DLD1 (cell line): ENCODE data around the gene SUV39H2.
"Not testable (repeated sequence)": the region's sequence is repeated elsewhere in the genome, so short reads cannot be mapped to it uniquely, and the experiment has no call there.

Experiments used
- in situ Hi-C: cut with HindIII; loops from 2 replicates; pipeline ENCODE4 v1.10.0; 2017; ENCODE audit warnings: low sequenced_read_pairs

Gene SUV39H2

GRCh38 chr10:14878266-14879123 lies at the start of gene SUV39H2:
SUV39H2 (plus strand) TSS chr10:14878866; CDS start chr10:14878889, 23 bp downstream.
- in situ Hi-C loops = no loop called here

GRCh38 chr10:14833106-14833505 lies 45.6 kb upstream of the SUV39H2 start:
- in situ Hi-C loops = no loop called here

- in situ Hi-C loops = no loop called here
Measured at GRCh38 chr10:14836208-14836607, 42.5 kb upstream of the SUV39H2 start.

- in situ Hi-C loops = no loop called here
Measured at GRCh38 chr10:14837003-14837756, 41.5 kb upstream of the SUV39H2 start.

GRCh38 chr10:14837757-14838581 lies 40.7 kb upstream of the SUV39H2 start, which contains the start of the genes CDNF, HSPA14 and MSANTD7:
CDNF (minus strand) TSS chr10:14838037; CDS start chr10:14837946, 91 bp downstream.
HSPA14 (plus strand) TSS chr10:14838306; CDS start chr10:14838403, 97 bp downstream.
MSANTD7 (plus strand) TSS chr10:14838306; CDS start chr10:14842285, 3,979 bp downstream.
- in situ Hi-C loops = no loop called here

GRCh38 chr10:14838582-14839304 lies 39.9 kb upstream of the SUV39H2 start:
- in situ Hi-C loops = no loop called here

- in situ Hi-C loops = no loop called here
Measured at GRCh38 chr10:14839305-14839695, 39.4 kb upstream of the SUV39H2 start.

GRCh38 chr10:14840178-14840577 lies 38.5 kb upstream of the SUV39H2 start:
- in situ Hi-C loops = no loop called here

GRCh38 chr10:14843327-14843988 lies 35.2 kb upstream of the SUV39H2 start:
- in situ Hi-C loops = no loop called here

- in situ Hi-C loops = no loop called here
Measured at GRCh38 chr10:14844948-14845347, 33.7 kb upstream of the SUV39H2 start.

- in situ Hi-C loops = no loop called here
Measured at GRCh38 chr10:14852236-14852635, 26.4 kb upstream of the SUV39H2 start.

- in situ Hi-C loops = no loop called here
Measured at GRCh38 chr10:14855453-14855852, 23.2 kb upstream of the SUV39H2 start.

GRCh38 chr10:14858338-14858960 lies 20.2 kb upstream of the SUV39H2 start:
- in situ Hi-C loops = no loop called here

GRCh38 chr10:14859043-14859442 lies 19.6 kb upstream of the SUV39H2 start:
- in situ Hi-C loops = no loop called here

GRCh38 chr10:14859775-14860174 lies 18.9 kb upstream of the SUV39H2 start:
- in situ Hi-C loops = no loop called here

GRCh38 chr10:14860791-14861190 lies 17.9 kb upstream of the SUV39H2 start:
- in situ Hi-C loops = no loop called here

- in situ Hi-C loops = not testable (repeated sequence)
Measured at GRCh38 chr10:14864466-14864865, 14.2 kb upstream of the SUV39H2 start.

GRCh38 chr10:14864871-14865270 lies 13.8 kb upstream of the SUV39H2 start:
- in situ Hi-C loops = not testable (repeated sequence)

GRCh38 chr10:14873090-14873760 lies 5.4 kb upstream of the SUV39H2 start:
- in situ Hi-C loops = no loop called here
